Measurements from ENCODE around the gene LPO.

- TF ChIP-seq CTCF (IDR thresholded peaks at IDR 0.05; ENCODE audit: poor library complexity, severe bottlenecking) (no peak), EZH2 (IDR thresholded peaks at IDR 0.05; ENCODE audit: borderline replicate concordance, insufficient read depth, low read length, poor library complexity, severe bottlenecking) (no peak), REST (IDR thresholded peaks at IDR 0.05; ENCODE audit: borderline replicate concordance) (no peak), EP300 (conservative IDR thresholded peaks at IDR 0.05; ENCODE audit: poor library complexity, severe bottlenecking) (no peak), TAF1 (IDR thresholded peaks at IDR 0.05; ENCODE audit: low read depth) (no peak), MXI1 (conservative IDR thresholded peaks at IDR 0.05; ENCODE audit: poor library complexity, severe bottlenecking) (no peak), SMC3 (conservative IDR thresholded peaks at IDR 0.05; ENCODE audit: poor library complexity) (no peak), POLR2AphosphoS5 (IDR thresholded peaks at IDR 0.05) (no peak), RAD21 (conservative IDR thresholded peaks at IDR 0.05) (no peak)
Measured at GRCh38 chr17:58191241-58191896, 47.0 kb upstream of the LPO start.
